HCEC 1CT (cell line): ENCODE data around the gene SIPA1L3.
"Not testable (repeated sequence)": the region's sequence is repeated elsewhere in the genome, so short reads cannot be mapped to it uniquely, and the experiment has no call there.

Experiments
- DNase-seq: peaks from one replicate; pipeline ENCODE4 v3.0.0-alpha.2; 2017

The SIPA1L3 gene

DNA sequence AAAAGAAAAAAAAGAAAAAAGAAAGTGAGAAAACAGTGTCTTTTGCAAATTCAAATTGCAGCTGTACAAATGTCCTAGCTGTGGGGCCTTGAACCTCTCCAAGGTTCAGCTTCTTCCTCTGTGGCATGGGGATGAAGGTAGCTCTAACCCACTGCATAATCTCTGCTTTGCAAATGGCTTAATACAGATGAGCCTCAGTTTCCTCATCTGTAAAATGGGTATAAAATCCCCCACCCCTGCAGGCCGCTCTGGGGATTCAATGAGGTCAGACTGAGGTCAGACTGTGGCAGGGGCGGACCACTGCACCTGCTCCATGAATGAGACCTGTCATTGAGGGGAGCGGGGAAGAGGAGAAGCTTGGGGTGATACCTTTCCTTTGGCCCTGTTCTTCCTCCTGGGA lies 311.2 kb downstream of the SIPA1L3 start:
- no peak for DNase-seq

DNA sequence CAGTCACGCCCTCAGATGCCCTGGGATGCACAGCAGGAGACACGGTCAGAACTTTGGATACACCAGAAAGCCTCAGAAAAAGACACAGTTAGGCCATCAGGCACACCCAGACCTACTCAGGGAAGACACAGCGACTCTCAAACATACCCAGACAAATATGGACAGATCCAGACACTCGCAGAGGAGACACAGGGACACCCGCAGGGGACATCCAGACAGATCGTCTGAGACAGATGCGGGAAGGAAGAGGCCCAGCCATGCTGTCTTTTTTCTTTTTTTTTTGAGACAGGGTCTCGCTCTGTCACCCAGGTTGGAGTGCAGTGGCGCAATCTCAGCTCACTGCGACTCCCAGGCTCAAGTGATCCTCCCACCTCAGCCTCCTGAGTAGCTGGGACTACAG lies 312.2 kb downstream of the SIPA1L3 start:
- DNase-seq, result no peak

DNA sequence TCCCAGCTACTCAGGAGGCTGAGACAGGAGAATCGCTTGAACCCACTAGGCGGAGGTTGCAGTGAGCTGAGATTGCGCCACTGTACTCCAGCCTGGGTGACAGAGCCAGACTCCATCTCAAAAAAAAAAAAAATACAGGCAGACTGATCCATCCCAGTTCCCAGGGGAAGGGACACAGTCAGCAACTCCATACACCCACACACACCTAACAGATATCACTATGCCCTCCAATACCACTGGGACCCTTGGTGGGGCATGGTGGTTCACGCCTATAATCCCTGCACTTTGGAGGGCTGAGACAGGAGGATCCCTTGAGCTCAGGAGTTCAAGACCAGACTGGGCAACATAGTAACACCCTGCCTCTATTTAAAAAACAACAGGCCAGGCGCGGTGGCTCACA lies 314.4 kb downstream of the SIPA1L3 start:
- no peak for DNase-seq

DNA sequence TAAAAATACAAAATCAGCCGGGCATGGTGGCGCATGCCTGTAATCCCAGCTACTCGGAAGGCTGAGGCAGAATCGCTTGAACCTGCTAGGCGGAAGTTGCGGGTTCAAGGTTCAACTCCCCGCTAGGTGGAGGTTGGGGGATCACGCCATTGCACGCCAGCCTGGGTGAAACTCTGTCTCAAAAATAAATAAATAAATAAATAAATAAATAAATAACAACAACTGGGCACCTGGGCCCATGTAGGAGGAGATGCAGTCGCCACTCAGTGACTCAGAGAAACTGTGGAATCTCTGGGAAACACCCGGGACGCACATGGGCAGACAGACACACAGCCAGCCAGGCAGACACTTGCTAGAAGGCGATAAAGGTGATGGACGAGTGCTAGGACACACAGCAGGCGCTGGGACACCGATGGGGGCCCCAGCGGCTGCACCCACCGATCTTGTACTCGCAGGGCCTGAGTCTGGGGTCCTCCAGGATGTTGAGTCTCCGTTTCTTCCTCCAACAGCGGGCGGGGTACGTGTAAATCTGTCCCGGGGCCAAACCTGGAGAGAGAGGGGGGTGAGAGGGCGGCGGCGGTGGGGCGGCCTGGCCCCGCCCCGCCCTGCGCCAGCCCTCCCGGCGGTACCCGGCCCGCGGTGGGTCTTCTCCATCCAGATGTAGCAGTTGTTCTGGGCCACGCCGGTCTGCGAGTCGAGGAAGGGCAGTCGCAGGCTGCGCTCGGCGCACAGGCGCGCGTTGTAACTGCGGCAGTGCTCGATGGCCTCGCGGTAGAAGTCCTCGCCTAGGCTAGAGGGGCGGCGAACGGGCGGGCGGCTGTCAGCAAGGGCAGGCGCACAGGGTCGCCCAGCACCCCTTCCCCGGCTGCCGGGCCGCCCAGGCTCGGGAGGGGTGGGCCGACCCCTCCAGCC lies 315.2 kb downstream of the SIPA1L3 start:
- DNase-seq, result no peak

- DNase-seq, result no peak
Observed at GRCh38 chr19:38223119-38223523, 316.1 kb downstream of the SIPA1L3 start.

- no peak for DNase-seq
Observed at GRCh38 chr19:38223617-38224013, 316.6 kb downstream of the SIPA1L3 start.

DNA sequence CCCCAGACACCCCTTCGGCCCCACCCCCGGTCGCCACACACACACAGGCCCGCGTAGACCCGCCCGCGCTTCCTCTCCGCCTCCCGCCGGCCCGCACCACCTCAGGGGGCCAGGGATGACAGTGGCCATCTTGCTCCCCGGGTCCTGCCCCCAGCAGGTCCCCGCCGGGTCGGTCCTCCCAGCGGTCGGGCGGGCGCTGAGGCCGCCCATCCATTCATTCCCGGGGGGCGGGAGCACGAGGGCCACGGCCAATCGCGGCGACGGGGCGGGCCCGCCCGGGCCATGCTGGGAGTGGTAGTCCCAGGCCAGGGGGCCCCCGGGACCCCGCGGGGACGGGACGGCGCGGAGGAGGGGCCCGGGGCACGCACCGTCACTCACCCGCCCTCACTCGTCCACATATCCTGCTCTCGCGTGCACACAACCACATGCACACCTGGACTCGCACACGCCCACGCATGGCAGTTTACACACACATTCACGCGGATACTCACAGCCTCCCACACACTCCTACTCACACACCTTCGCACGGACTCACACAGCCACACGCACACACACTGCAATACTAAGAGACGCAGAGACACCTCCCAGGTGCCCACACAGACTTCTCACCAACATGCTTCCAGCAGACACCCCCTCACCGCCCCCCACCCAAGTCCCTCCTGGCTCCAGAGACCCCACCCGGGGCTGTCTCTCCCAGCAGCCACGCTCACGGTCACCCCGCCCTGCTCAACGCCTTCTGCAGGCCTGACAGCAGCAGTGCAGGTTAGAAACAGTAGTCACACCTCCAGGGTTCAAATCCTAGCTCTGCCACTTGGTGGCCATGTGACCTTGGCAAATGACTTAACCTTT lies 317.2 kb downstream of the SIPA1L3 start, which contains the start of gene DPF1:
DPF1 (minus strand) TSS at position 209 of the 849 bp plus-strand sequence; CDS start at position 129, 80 bp downstream.
- peak; percentile 62 for DNase-seq

DNA sequence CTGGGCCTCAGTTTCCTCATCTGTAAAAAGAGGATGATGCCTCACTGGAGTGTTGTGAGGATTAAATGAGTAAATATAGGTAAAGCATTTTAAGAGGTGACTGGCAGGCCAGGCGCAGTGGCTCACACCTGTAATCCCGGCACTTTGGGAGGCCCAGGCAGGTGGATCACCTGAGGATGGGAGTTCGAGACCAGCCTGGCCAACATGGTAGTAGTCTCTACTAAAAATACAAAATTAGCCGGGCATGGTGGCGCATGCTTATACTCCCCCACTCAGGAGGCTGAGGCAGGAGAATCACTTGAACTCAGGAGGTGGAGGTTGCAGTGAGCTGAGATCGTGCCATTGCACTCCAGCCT lies 317.8 kb downstream of the SIPA1L3 start:
- DNase-seq, result not testable (repeated sequence)

DNA sequence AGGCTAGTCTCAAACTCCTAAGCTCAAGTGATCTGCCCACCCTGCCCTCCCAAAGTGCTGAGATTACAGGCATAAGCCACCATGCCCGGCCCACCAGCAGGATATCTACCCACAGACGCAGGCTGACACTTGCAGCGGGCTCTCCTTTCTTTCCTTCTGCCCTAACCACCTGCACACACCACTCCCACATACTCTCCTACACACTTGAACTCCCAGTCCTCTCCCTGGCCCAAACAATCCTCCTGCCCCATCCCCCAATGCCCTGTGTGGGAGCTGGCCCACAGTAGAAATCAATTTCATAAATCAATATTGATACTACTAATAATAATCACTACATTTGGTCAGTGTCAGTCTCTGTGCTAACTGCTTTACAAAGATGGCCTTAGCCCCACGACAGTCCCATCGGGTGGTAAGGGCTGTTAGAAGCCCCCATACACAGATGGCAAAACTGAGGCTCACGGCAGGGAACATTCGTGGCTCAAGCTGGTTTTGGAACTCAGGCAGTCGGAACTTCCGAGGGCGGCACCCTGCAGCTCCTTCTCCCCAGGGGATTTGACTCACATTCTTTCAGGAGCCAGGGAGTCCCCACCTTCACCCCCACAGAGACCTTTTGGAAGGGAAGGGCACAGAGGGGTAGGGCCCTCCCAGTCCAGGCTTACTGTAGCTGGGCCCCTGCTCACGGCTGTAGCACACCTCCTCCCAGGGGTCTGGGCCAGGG lies 320.4 kb downstream of the SIPA1L3 start:
- no peak for DNase-seq

DNA sequence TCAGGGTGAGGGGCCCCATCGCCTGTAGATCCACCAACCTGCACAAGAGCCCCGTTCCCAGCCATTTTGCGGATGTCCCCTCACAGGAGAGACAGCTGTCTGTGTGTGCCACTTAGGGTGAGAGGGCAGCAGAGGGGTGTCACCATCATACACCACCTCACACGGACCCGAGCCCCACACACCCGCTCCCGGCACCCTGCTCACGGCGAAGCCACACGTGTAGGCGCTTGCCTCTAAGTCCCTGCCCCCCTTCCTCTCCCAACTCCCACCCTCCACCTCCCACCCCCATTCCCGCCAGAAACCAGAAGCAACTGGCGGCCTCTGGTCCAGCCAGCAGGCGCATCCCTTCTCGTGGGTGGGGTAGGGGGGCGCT lies 321.0 kb downstream of the SIPA1L3 start:
- no peak for DNase-seq

GRCh38 chr19:38228491-38229439 lies 321.8 kb downstream of the SIPA1L3 start:
- DNase-seq, result no peak

DNA sequence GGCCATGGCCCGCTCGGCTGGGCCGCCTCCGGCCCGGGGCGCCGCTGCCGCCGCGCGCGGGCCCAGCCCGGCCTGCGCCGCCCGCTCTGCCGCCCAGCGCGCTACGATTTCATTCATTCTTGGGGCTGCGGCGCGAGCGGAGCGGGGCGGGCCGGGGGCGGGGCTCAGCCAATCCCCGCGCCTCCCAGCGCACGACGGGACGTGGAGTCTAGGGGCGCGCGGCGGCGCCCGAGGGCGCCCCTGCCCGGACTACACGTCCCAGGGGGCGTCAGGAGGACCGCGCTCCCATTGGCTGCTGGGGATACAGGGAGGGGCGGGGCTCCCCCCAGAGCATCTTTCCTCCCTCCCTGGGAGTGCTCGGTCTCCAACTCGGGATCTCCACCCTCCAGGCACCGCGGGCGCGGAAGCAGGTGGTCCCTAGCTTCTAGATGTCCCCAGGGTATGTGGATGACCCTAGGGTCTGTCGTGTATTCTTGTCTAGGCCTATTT lies 322.6 kb downstream of the SIPA1L3 start:
- peak; percentile 90 for DNase-seq

GRCh38 chr19:38230506-38231133 lies 323.6 kb downstream of the SIPA1L3 start:
- DNase-seq, result not testable (repeated sequence)

DNA sequence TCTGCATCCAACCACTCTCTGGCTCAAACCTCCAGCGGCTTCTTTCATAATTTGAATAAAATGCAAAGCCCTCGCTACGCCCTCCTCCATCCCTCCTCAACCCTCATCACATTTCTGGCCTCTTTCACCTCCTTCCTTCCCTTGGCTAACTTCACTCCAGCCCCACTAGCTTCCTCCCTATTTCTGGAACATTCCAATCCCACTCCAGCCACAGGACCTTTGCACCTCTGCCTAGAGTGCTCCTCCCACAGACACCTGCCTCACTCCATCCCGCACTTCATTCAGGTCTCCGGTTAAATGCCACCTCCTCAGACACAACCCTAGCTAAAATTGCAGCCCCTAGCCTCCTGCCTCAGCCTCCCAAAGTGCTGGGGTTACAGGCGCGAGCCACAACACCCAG lies 324.9 kb downstream of the SIPA1L3 start:
- DNase-seq, result no peak

DNA sequence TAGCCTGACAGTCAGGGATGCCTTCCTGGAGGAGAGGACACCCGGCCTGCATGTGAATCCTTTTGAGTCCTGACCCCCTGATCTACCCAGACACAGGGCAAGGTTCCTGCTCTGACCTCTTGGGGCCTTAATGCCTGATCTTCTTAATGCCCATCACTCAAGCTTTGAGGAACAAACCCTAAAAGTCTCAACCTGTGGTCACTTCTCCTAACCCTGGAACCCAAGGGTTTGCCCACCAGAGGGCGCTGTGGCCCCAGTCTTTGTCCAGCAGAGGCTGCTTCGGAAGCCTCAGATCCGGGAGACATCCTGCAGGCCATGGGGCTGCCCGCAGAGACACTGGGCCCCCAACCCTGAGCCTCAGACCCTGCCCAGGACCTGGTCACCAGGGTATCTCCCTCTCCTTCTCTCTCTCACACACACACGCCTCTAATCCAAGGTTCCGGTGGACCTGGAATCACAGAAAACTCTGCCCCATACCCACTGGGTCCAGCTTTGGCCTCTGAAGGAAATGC lies 326.8 kb downstream of the SIPA1L3 start:
- peak; percentile 50 for DNase-seq

DNA sequence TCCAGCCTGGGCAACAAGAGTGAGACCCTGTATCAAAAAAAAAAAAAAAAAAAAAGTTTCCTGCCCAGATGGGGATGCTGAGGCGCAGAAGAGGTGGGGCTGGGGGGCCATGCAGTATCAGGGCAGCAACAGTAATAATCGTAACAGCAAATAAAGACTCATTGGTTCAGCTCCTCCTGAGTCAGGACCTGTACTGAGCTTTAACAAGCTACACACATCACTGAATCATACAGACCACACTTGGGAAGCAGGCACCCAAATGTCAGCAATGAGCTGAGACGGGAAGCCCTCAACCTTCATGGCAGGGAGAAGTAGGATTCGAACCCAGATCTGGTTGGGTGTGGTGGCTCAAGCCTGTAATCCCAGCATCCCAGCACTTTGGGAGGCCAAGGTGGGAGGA lies 327.6 kb downstream of the SIPA1L3 start:
- no peak for DNase-seq

DNA sequence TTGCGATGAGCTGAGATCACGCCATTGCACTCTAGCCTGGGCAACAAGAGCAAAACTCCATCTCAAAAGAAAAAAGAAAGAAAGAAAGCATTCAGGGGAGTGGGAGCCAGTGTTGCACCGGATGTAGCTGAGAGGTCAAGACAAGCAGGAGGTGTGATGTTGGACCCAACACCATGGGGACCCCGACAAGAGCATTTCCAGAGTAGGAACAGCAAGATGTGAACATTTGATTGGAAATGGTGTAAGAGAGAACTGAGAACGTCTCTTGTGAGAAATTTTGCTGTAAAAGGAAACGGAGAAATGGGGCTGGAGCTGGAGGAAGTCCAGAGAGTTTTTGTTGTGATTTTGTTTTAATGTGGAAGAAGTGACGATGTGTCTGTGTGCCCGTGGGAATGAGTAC lies 332.8 kb downstream of the SIPA1L3 start:
- DNase-seq, result no peak

GRCh38 chr19:38243279-38243673 lies 336.3 kb downstream of the SIPA1L3 start:
- no peak for DNase-seq

DNA sequence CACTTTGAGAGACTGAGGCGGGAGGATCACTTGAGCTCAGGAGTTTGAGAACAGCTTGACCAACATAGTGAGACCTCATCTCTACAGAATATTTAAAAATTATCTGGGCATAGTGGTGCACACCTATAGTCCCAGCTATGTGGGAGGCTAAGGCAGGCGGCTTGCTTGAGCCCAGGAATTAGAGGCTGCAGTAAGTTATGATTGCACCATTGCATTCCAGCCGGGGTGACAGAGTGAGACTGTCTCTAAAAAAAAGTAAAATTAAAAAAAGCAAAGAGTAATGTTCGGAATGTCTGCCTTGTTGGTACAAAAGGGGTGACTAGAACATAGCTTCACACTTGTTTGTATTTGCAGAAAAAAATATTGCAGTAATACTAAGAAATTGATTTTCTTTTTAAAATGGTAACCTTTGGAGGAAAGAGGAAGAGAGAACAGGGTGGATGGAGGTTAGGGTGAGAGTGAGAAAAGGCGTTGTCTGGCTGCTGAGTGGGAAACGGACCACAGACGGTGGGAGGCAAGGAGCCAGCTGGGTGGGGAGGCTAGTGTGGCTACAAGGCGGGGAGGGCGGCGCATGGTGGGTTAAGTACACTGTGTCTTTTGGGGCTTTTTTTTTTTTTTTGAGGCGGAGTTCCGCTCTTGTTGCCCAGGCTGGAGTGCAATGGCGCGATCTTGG lies 339.0 kb downstream of the SIPA1L3 start:
- no peak for DNase-seq

DNA sequence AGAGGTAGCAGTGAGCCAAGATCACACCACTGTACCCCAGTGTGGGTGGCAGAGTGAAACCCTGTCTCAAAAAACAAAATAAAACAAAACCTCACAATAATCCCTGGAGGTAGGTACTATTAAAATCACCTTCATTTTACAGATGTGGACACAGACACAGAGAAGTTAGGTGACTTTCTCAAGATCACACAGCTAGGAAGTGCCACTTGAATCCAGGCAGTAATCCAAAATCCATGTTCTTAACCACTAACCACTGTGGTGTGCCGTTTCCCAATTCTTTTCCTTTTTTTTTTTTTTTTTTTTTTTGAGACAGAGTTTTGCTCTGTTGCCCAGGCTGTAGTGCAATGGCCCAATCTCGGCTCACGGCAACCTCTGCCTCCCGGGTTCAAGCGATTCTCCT lies 340.1 kb downstream of the SIPA1L3 start:
- peak; percentile 41 for DNase-seq
